SK-N-SH treated with all-trans-retinoic acid at 6 μM for 48 hours (cell line): Measurements from ENCODE around the gene TCAIM.

Experiments
- ARNTL ChIP-seq: fragments of 450-650 bp; formaldehyde crosslinking; IDR thresholded peaks from 2 replicates; pipeline ENCODE4 v1.5.0; 2020; ENCODE audit warnings: low read depth, mild to moderate bottlenecking, moderate library complexity, borderline replicate concordance
- BACH2 ChIP-seq: fragments of 250-450 bp; sonication (Bioruptor Pico); IDR thresholded peaks from 2 replicates; pipeline ENCODE4 v1.9.0; 2021; ENCODE audit warnings: mild to moderate bottlenecking, borderline replicate concordance
- CREB5 ChIP-seq: fragments of 250-450 bp; sonication (Bioruptor Pico); IDR thresholded peaks from 2 replicates; pipeline ENCODE4 v1.5.1; 2020; ENCODE audit warnings: low read depth, mild to moderate bottlenecking, moderate library complexity
- CSRNP3 ChIP-seq: fragments of 250-450 bp; sonication (Bioruptor Pico); IDR thresholded peaks from 2 replicates; pipeline ENCODE4 v1.5.1; 2021; ENCODE audit warnings: mild to moderate bottlenecking, moderate library complexity
- ESRRG ChIP-seq: fragments of 250-450 bp; sonication (Bioruptor Pico); IDR thresholded peaks from 2 replicates; pipeline ENCODE4 v1.6.1; 2021; ENCODE audit warnings: mild to moderate bottlenecking
- GLIS3 ChIP-seq: fragments of 250-450 bp; sonication (Bioruptor Pico); IDR thresholded peaks from 2 replicates; pipeline ENCODE4 v1.5.0; 2020; ENCODE audit warnings: mild to moderate bottlenecking, moderate library complexity
- RARB ChIP-seq: fragments of 250-450 bp; sonication (Bioruptor Pico); IDR thresholded peaks from 2 replicates; pipeline ENCODE4 v1.8.0; 2021; ENCODE audit warnings: mild to moderate bottlenecking, moderate library complexity
- TCF4 ChIP-seq: fragments of 250-450 bp; sonication (Bioruptor Pico); IDR thresholded peaks from 2 replicates; pipeline ENCODE4 v1.8.0; 2021; ENCODE audit warnings: mild to moderate bottlenecking, moderate library complexity, borderline replicate concordance
- ZFP3 ChIP-seq: fragments of 250-450 bp; sonication (Bioruptor Pico); IDR thresholded peaks from 2 replicates; pipeline ENCODE4 v1.5.0; 2020; ENCODE audit warnings: mild to moderate bottlenecking, moderate library complexity
- ZFP30 ChIP-seq: fragments of 450-650 bp; formaldehyde crosslinking; IDR thresholded peaks from 2 replicates; pipeline ENCODE4 v1.5.0; 2022; ENCODE audit warnings: mild to moderate bottlenecking, moderate library complexity
- ZNF8 ChIP-seq: fragments of 450-650 bp; formaldehyde crosslinking; IDR thresholded peaks from 2 replicates; pipeline ENCODE4 v1.5.0; 2020; ENCODE audit warnings: mild to moderate bottlenecking, moderate library complexity
- TF ChIP-seq, protein P1 (sequence below): fragments of 250-450 bp; sonication (Bioruptor Pico); IDR thresholded peaks from 2 replicates; pipeline ENCODE4 v1.8.0; 2020; ENCODE audit warnings: mild to moderate bottlenecking, moderate library complexity, borderline replicate concordance
- TF ChIP-seq, protein P2 (sequence below): fragments of 250-450 bp; sonication (Bioruptor Pico); IDR thresholded peaks from 2 replicates; pipeline ENCODE4 v1.8.0; 2021; ENCODE audit warnings: low read depth, mild to moderate bottlenecking, moderate library complexity, borderline replicate concordance

- TF ChIP-seq ARNTL (CRISPR knock-in tag) (no peak), GLIS3 (no peak), ZFP3 (CRISPR knock-in tag) (no peak), ESRRG (CRISPR knock-in tag) (no peak), TCF4 (no peak), ZFP30 (CRISPR knock-in tag) (no peak), ZNF8 (CRISPR knock-in tag) (no peak), RARB (CRISPR knock-in tag) (no peak), CREB5 (no peak), BACH2 (CRISPR knock-in tag) (no peak), CSRNP3 (CRISPR knock-in tag) (no peak)
- TF ChIP-seq, protein P1, sequence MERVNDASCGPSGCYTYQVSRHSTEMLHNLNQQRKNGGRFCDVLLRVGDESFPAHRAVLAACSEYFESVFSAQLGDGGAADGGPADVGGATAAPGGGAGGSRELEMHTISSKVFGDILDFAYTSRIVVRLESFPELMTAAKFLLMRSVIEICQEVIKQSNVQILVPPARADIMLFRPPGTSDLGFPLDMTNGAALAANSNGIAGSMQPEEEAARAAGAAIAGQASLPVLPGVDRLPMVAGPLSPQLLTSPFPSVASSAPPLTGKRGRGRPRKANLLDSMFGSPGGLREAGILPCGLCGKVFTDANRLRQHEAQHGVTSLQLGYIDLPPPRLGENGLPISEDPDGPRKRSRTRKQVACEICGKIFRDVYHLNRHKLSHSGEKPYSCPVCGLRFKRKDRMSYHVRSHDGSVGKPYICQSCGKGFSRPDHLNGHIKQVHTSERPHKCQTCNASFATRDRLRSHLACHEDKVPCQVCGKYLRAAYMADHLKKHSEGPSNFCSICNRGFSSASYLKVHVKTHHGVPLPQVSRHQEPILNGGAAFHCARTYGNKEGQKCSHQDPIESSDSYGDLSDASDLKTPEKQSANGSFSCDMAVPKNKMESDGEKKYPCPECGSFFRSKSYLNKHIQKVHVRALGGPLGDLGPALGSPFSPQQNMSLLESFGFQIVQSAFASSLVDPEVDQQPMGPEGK (CRISPR knock-in tag): no peak
- TF ChIP-seq, protein P2, sequence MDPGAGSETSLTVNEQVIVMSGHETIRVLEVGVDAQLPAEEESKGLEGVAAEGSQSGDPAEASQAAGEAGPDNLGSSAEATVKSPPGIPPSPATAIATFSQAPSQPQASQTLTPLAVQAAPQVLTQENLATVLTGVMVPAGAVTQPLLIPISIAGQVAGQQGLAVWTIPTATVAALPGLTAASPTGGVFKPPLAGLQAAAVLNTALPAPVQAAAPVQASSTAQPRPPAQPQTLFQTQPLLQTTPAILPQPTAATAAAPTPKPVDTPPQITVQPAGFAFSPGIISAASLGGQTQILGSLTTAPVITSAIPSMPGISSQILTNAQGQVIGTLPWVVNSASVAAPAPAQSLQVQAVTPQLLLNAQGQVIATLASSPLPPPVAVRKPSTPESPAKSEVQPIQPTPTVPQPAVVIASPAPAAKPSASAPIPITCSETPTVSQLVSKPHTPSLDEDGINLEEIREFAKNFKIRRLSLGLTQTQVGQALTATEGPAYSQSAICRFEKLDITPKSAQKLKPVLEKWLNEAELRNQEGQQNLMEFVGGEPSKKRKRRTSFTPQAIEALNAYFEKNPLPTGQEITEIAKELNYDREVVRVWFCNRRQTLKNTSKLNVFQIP: no peak
Observed at GRCh38 chr3:44416031-44417030, 77.8 kb downstream of the TCAIM start.
